Measurements from ENCODE around the gene SLC22A5. TPM values are rescaled to one million over a fixed set of nuclear protein-coding genes. Genes with fewer than 3 reads are reported as not detected.

The SLC22A5 gene
- total and polyA plus RNA-seq, 7 donors, result 26.6 to 145 (median 60.6) TPM

DNA sequence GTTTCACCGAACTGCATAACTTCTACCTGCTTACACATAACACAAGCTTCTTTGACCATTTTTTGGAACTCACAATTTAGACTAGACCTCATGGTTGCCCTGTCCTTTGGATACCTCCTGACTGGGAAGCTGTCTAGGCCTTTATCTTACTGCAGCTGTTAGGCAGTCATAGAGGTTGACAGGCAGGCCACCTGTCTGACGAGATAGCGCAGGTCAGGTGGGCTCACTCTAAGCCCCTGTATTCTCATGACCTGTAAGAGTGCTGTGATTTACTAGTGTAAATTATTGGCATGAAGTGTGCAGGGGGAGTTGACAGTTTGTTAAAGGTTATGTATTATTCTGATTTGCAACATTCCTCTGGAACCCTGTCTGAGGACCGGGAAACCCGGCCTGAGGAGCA, 46.3 kb upstream of the SLC22A5 start:
- H3K9me3 ChIP-seq, result no peaks in the 10 kb centered on the region
- DNase-seq (no peak), ATAC-seq (no peak)
- peaks cover 22% of the 10 kb centered on the region for H3K4me1 ChIP-seq
- intact Hi-C loops (cut with DNase I), result no loop called here
- peaks cover 7 to 34% of the 10 kb centered on the region in 2 donors for H3K36me3 ChIP-seq (ENCODE audit: insufficient read depth in 1 of 2, low read depth in 1 of 2)
- peak overlapping the region; percentile 6 for H3K27ac ChIP-seq
- no peak overlapping the region for H3K4me3 ChIP-seq
- TF ChIP-seq, protein P1, sequence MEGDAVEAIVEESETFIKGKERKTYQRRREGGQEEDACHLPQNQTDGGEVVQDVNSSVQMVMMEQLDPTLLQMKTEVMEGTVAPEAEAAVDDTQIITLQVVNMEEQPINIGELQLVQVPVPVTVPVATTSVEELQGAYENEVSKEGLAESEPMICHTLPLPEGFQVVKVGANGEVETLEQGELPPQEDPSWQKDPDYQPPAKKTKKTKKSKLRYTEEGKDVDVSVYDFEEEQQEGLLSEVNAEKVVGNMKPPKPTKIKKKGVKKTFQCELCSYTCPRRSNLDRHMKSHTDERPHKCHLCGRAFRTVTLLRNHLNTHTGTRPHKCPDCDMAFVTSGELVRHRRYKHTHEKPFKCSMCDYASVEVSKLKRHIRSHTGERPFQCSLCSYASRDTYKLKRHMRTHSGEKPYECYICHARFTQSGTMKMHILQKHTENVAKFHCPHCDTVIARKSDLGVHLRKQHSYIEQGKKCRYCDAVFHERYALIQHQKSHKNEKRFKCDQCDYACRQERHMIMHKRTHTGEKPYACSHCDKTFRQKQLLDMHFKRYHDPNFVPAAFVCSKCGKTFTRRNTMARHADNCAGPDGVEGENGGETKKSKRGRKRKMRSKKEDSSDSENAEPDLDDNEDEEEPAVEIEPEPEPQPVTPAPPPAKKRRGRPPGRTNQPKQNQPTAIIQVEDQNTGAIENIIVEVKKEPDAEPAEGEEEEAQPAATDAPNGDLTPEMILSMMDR (IDR thresholded peaks at IDR 0.05), result no peak
- WGBS, 3 donors, result 81 to 92% (median 88%) methylated on average over 5 of the region's 5 CpGs
- no peaks in the 10 kb centered on the region for H3K27me3 ChIP-seq (ENCODE audit: insufficient read depth in 3 of 3, low read length in 2 of 3)

DNA sequence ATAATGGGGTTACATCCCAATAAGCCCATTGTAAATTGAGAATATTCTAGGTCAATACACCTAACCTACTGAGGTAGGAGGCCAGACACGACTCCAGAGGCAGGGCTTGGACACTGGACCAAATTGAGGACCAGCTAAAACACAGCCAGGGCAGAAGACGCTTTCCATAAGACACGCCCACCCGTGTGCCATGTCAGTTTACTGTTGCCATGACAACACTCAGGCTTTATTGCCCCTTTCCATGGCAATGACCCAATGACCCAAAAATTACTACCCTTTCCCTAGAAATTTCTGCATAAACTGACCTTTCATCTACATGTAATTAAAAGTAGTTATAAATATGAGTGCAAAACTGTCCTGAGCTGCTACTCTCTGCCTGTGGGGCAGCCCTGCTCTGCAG, 43.8 kb upstream of the SLC22A5 start:
- Histone ChIP-seq H3K4me3 (no peak overlapping the region), H3K4me1 (peaks cover 5% of the 10 kb centered on the region), H3K27ac (no peak overlapping the region), H3K27me3 (ENCODE audit: insufficient read depth in 3 of 3, low read length in 2 of 3) (no peaks in the 10 kb centered on the region), H3K36me3 (ENCODE audit: insufficient read depth in 1 of 2, low read depth in 1 of 2) (peaks cover 6 to 59% of the 10 kb centered on the region in 2 donors), H3K9me3 (no peaks in the 10 kb centered on the region)
- 73 to 81% (median 77%) methylated on average over 4 of the region's 4 CpGs for WGBS, 3 donors
- ATAC-seq (no peak), DNase-seq (no peak)
- intact Hi-C loops (cut with DNase I), result no loop called here
- TF ChIP-seq, protein P1 (IDR thresholded peaks at IDR 0.05), result no peak

DNA sequence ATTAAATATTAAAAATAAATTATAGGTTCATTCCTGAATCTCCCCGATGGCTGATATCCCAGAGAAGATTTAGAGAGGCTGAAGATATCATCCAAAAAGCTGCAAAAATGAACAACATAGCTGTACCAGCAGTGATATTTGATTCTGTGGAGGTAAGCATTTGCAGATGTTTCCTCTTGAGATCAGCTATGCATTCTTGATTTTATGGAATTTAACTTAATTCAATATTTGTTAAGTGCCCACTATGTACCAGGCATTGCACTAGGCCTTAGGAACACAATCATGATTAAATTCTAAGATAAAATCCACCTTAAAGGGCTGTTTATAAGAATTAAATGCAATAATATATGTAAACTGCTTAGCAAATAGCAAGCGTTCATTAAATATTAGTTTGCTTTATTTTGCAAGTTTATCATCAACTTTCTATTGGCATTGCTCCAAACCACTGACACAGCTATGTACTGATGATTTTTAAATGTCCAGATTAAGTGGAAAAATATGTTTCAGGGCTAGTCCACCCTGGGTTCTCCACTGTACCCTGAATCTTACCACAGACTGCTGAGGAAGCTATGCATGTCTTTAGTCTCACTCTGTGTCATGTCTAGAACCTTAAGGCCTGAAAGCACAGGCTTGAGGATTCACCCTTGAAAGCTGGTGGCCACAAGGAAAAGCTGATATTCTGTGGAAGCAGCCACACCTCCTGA, 42.1 kb upstream of the SLC22A5 start:
- Histone ChIP-seq H3K4me3 (no peak overlapping the region), H3K4me1 (no peaks in the 10 kb centered on the region), H3K36me3 (ENCODE audit: insufficient read depth in 1 of 2, low read depth in 1 of 2) (peaks cover 4 to 76% of the 10 kb centered on the region in 2 donors), H3K27me3 (ENCODE audit: insufficient read depth in 3 of 3, low read length in 2 of 3) (no peaks in the 10 kb centered on the region), H3K9me3 (no peaks in the 10 kb centered on the region), H3K27ac (no peak overlapping the region)
- ATAC-seq (peak in 1 of 4 donors; percentile 15), DNase-seq (no peak)
- TF ChIP-seq, protein P1 (IDR thresholded peaks at IDR 0.05), result no peak
- WGBS, 3 donors, result 78 to 88% (median 82%) methylated on average over 2 of the region's 2 CpGs
- intact Hi-C loops (cut with DNase I), result no loop called here

DNA sequence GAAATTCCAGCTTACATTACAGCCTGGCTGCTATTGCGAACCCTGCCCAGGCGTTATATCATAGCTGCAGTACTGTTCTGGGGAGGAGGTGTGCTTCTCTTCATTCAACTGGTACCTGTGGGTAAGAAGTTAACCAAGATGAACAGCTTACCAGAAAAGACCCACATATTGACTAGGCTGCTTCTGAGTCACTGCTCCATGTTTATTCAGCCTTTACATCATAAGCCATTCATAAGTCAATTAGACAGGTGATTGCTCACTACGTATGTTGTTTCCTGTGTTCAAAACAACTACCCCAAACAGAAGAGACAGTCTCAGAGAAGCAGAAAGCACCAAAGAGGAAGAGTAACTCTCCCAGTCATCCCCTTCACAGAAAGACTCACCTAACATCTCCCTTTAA, 34.7 kb upstream of the SLC22A5 start:
- no peak overlapping the region for H3K4me3 ChIP-seq
- H3K4me1 ChIP-seq, result no peaks in the 10 kb centered on the region
- DNase-seq (no peak), ATAC-seq (peak in 3 of 4 donors; percentile 32 to 53 (median 34))
- 89 to 92% (median 90%) methylated on average over 3 of the region's 3 CpGs for WGBS, 3 donors
- peaks cover 4 to 68% of the 10 kb centered on the region in 2 donors for H3K36me3 ChIP-seq (ENCODE audit: insufficient read depth in 1 of 2, low read depth in 1 of 2)
- no peak overlapping the region for H3K27ac ChIP-seq
- intact Hi-C loops (cut with DNase I), result no loop called here
- H3K9me3 ChIP-seq, result no peaks in the 10 kb centered on the region
- TF ChIP-seq, protein P1 (IDR thresholded peaks at IDR 0.05), result no peak
- no peaks in the 10 kb centered on the region for H3K27me3 ChIP-seq (ENCODE audit: insufficient read depth in 3 of 3, low read length in 2 of 3)

DNA sequence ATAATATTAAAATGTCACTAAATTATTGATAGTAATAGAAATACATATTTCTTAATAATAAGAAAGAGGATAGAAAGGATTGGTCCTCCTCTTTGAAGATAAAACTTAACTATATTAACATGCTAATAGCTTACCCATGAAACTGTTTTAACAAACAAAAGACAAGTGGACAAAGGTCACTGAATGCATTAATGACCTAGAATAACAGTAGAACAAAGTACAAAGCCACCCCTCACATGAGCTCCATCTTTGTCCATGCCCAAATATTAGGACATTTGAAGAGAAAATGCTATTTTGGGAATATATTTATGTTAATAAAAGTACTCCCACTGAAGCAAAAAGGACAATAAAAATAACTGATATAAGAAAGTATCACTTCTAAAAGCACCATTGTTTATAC, 34.1 kb upstream of the SLC22A5 start:
- TF ChIP-seq, protein P1 (IDR thresholded peaks at IDR 0.05), result no peak
- DNase-seq, result no peak
- intact Hi-C loops (cut with DNase I), result no loop called here
- Histone ChIP-seq H3K27ac (no peak overlapping the region), H3K9me3 (no peaks in the 10 kb centered on the region), H3K4me3 (no peak overlapping the region), H3K4me1 (no peaks in the 10 kb centered on the region), H3K27me3 (ENCODE audit: insufficient read depth in 3 of 3, low read length in 2 of 3) (no peaks in the 10 kb centered on the region), H3K36me3 (ENCODE audit: insufficient read depth in 1 of 2, low read depth in 1 of 2) (peaks cover 4 to 62% of the 10 kb centered on the region in 2 donors)
- no peak for ATAC-seq

Data from psoas muscle (tissue), 8 donors.